ENCODE measurements around the gene SUGP2.

The SUGP2 gene

DNA sequence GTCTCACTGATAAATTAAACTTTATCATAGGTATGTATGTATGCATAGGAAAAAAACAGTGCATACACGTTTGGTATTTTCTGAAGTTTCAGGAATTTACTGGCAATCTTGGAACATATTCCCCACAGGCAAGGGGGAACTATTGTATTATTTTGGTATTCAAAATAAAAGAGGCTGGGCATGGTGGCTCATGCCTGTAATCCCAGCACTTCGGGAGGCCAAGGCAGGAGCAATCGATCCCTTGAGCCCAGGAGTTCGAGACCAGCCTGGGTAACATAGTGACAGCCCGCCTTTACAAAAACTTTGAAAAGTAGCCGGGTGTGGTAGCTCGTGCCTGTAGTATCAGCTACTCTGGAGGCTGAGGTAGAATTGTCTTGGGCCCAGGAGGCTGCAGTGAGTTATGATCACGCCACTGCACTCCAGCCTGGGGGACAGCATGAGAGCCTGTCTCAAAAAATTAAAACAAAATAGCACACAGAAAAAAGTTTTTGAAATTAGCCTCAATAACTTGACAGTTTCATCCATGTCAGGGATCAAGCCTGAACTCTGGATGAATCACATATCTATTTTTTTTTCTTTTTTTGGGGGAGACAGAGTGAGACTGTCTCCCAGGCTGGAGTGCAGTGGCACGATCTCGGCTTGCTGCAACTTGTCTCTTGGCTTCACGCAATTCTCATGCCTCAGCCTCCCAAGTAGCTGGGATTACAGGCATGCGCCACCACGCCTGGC is 63.2 kb downstream of the SUGP2 start:
- no peak for DNase-seq (ENCODE audit: low read depth)

GRCh38 chr19:18967358-18968146 is 65.8 kb downstream of the SUGP2 start:
- no peak for TF ChIP-seq CTCF (IDR thresholded peaks at IDR 0.05; ENCODE audit: low read length, missing control alignments)
- H3K4me3 ChIP-seq (replicated peaks; ENCODE audit: low read depth, low read length): no peak overlapping the region
- DNase-seq (ENCODE audit: low read depth): peak; percentile 85

More for the DNA sequence above, 63.2 kb downstream of the SUGP2 start:
- no peak for TF ChIP-seq CTCF (IDR thresholded peaks at IDR 0.05; ENCODE audit: low read length, missing control alignments)
- H3K4me3 ChIP-seq (replicated peaks; ENCODE audit: low read depth, low read length): no peak overlapping the region

DNA sequence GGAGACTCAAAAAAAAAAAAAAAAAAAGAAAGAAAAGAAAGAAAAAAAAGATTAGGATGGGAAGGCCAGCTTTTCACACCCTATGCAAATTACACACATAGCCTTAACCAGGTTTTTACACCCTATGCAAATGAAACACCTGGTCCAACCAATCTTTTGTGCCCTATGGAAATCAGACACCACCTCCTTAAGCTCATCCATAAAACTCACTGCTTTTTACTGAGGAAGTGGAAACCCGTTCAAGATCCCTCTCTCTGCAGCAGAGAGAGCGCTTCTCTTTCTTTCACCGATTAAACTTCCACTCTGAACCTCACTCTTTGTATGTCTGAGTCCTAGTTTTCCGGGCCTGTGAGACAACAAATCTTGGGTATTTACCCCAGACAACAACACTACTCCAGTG is 67.0 kb downstream of the SUGP2 start:
- no peak overlapping the region for H3K4me3 ChIP-seq (replicated peaks; ENCODE audit: low read depth, low read length)
- no peak for TF ChIP-seq CTCF (IDR thresholded peaks at IDR 0.05; ENCODE audit: low read length, missing control alignments)
- no peak for DNase-seq (ENCODE audit: low read depth)

GRCh38 chr19:18964121-18964520 is 69.2 kb downstream of the SUGP2 start:
- no peak for DNase-seq (ENCODE audit: low read depth)
- no peak for TF ChIP-seq CTCF (IDR thresholded peaks at IDR 0.05; ENCODE audit: low read length, missing control alignments)
- no peak overlapping the region for H3K4me3 ChIP-seq (replicated peaks; ENCODE audit: low read depth, low read length)

GRCh38 chr19:18961767-18962620 is 71.3 kb downstream of the SUGP2 start:
- DNase-seq (ENCODE audit: low read depth): no peak
- H3K4me3 ChIP-seq (replicated peaks; ENCODE audit: low read depth, low read length): no peak overlapping the region
- TF ChIP-seq CTCF (IDR thresholded peaks at IDR 0.05; ENCODE audit: low read length, missing control alignments): no peak

- no peak for DNase-seq (ENCODE audit: low read depth)
- H3K4me3 ChIP-seq (replicated peaks; ENCODE audit: low read depth, low read length): no peak overlapping the region
- no peak for TF ChIP-seq CTCF (IDR thresholded peaks at IDR 0.05; ENCODE audit: low read length, missing control alignments)
These were observed 72.9 kb downstream of the SUGP2 start for GRCh38 chr19:18960370-18960769.
